ENCODE data around the gene RAB36. TPM values are rescaled to one million over a fixed set of nuclear protein-coding genes. Genes with fewer than 3 reads are reported as not detected.

Gene RAB36
- total RNA-seq, 1 experiment from 2014 or later, result 1.9 TPM

GRCh38 chr22:23158516-23159290, 13.4 kb downstream of the RAB36 start:
- no peak for DNase-seq (ENCODE audit: low read depth)

GRCh38 chr22:23159291-23159630, 14.0 kb downstream of the RAB36 start:
- DNase-seq (ENCODE audit: low read depth), result no peak

GRCh38 chr22:23161029-23161428, 15.8 kb downstream of the RAB36 start:
- no peak for DNase-seq (ENCODE audit: low read depth)

GRCh38 chr22:23161574-23161973, 16.3 kb downstream of the RAB36 start:
- DNase-seq (ENCODE audit: low read depth), result no peak

- no peak for DNase-seq (ENCODE audit: low read depth)
These were observed 18.4 kb downstream of the RAB36 start for GRCh38 chr22:23163665-23164064.

GRCh38 chr22:23164091-23164490, 18.8 kb downstream of the RAB36 start:
- no peak for DNase-seq (ENCODE audit: low read depth)

- DNase-seq (ENCODE audit: low read depth), result no peak
These were observed 21.0 kb downstream of the RAB36 start for GRCh38 chr22:23166042-23166831.

- DNase-seq (ENCODE audit: low read depth), result no peak
These were observed 21.8 kb downstream of the RAB36 start for GRCh38 chr22:23166841-23167616.

GRCh38 chr22:23168391-23169042, 23.2 kb downstream of the RAB36 start:
- DNase-seq (ENCODE audit: low read depth), result no peak

GRCh38 chr22:23169043-23169406, 23.7 kb downstream of the RAB36 start:
- DNase-seq (ENCODE audit: low read depth), result no peak

- no peak for DNase-seq (ENCODE audit: low read depth)
These were observed 30.8 kb downstream of the RAB36 start for GRCh38 chr22:23175817-23176644.

- no peak for DNase-seq (ENCODE audit: low read depth)
These were observed 31.4 kb downstream of the RAB36 start for GRCh38 chr22:23176645-23177027.

- no peak for DNase-seq (ENCODE audit: low read depth)
These were observed 31.9 kb downstream of the RAB36 start for GRCh38 chr22:23177197-23177596.

GRCh38 chr22:23178512-23179254, 33.4 kb downstream of the RAB36 start:
- peak; percentile 38 for DNase-seq (ENCODE audit: low read depth)

GRCh38 chr22:23179381-23180299, 34.4 kb downstream of the RAB36 start:
- no peak for DNase-seq (ENCODE audit: low read depth)

GRCh38 chr22:23180301-23180892, 35.1 kb downstream of the RAB36 start, which contains the start of gene BCR:
Gene BCR, plus strand, starts transcription at chr22:23180509. Its CDS starts 452 bp downstream, at chr22:23180961.
- DNase-seq (ENCODE audit: low read depth), result peak; percentile 62

GRCh38 chr22:23180893-23181720, 35.8 kb downstream of the RAB36 start:
- DNase-seq (ENCODE audit: low read depth), result no peak

Data from RPMI7951 (cell line).